Hematopoietic multipotent progenitor cell treated with erythropoietin and hydrocortisone succinate and interleukin-3 and kit ligand, for 17 days (in vitro differentiated cells): ENCODE data around the gene RER1.

ENCODE experiments used
- DNase-seq: peaks from one replicate; pipeline ENCODE4 v3.0.0-alpha.2; 2015; ENCODE audit warnings: low spot score

RER1 gene

GRCh38 chr1:2391041-2391930 lies at the start of gene RER1, which contains the start of gene MORN1:
Gene RER1 (plus strand): TSS chr1:2391841. CDS start chr1:2395791, 3,950 bp downstream.
Gene MORN1 (minus strand): TSS chr1:2391554. CDS start chr1:2391533, 21 bp downstream.
- peak; percentile 99 for DNase-seq

GRCh38 chr1:2342384-2343022 lies 49.1 kb upstream of the RER1 start:
- DNase-seq, result no peak

- no peak for DNase-seq
These were observed 48.4 kb upstream of the RER1 start for GRCh38 chr1:2343023-2343935.

- no peak for DNase-seq
These were observed 47.4 kb upstream of the RER1 start for GRCh38 chr1:2344121-2344681.

GRCh38 chr1:2344744-2345296 lies 46.8 kb upstream of the RER1 start:
- DNase-seq, result no peak

GRCh38 chr1:2345297-2346075 lies 46.2 kb upstream of the RER1 start:
- peak; percentile 30 for DNase-seq

- DNase-seq, result no peak
These were observed 44.8 kb upstream of the RER1 start for GRCh38 chr1:2346691-2347408.

GRCh38 chr1:2347409-2347785 lies 44.2 kb upstream of the RER1 start:
- no peak for DNase-seq

GRCh38 chr1:2347896-2348295 lies 43.7 kb upstream of the RER1 start:
- DNase-seq, result no peak

- no peak for DNase-seq
These were observed 43.0 kb upstream of the RER1 start for GRCh38 chr1:2348346-2349325.

GRCh38 chr1:2349806-2350205 lies 41.8 kb upstream of the RER1 start:
- DNase-seq, result no peak

- DNase-seq, result no peak
These were observed 41.1 kb upstream of the RER1 start for GRCh38 chr1:2350501-2350900.

- DNase-seq, result no peak
These were observed 40.6 kb upstream of the RER1 start for GRCh38 chr1:2350911-2351655.

GRCh38 chr1:2351723-2352122 lies 39.9 kb upstream of the RER1 start:
- no peak for DNase-seq

- no peak for DNase-seq
These were observed 39.2 kb upstream of the RER1 start for GRCh38 chr1:2352341-2352896.

- no peak for DNase-seq
These were observed 38.6 kb upstream of the RER1 start for GRCh38 chr1:2352897-2353550.
